GDM1 (cell line): ENCODE measurements around the gene TNFSF13.
A peak's percentile ranks its signal among the peaks of the same experiment; 100 is the strongest.

ENCODE experiments used
- DNase-seq: peaks from one replicate; lab custom pipeline; 2025; lab: John Stamatoyannopoulos, UW

TNFSF13 gene

DNA sequence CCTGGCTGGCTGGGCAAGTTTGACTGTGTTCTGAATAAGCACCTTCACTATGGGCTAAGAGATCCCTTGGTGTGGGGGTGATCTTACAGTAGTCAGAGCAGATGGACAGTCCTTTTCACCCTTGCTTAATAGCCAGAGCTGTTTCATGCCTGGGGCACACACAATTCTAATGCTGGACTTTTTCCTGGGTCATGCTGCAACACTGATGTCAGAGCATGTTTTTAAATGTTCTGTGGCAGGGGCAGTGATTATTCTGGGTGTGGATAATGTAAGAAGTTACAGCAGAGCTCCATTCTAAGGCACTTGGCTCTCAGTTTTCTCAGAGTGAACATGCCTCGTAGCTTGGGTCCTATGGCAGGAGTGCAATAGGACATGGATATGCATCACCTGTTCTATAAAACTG is 16.9 kb downstream of the TNFSF13 start:
- no peak for DNase-seq

DNA sequence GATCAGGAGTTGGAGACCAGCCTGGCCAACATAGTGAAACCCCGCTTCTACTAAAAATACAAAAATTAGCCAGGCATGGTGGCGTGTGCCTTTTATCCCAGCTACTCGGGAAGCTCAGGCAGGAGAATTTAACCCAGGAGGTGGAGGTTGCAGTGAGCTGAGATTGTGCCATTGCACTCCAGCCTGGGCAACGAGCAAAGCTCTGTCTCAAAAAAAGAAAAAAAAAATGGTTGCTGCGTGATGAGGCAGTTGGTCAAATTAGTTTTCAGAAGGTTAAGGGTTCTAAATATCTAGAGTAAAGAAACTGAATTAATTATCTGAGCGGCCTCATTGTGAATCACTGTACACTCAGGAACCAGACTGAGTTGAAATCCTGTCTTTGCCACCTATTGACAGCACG is 17.4 kb downstream of the TNFSF13 start:
- DNase-seq: no peak

DNA sequence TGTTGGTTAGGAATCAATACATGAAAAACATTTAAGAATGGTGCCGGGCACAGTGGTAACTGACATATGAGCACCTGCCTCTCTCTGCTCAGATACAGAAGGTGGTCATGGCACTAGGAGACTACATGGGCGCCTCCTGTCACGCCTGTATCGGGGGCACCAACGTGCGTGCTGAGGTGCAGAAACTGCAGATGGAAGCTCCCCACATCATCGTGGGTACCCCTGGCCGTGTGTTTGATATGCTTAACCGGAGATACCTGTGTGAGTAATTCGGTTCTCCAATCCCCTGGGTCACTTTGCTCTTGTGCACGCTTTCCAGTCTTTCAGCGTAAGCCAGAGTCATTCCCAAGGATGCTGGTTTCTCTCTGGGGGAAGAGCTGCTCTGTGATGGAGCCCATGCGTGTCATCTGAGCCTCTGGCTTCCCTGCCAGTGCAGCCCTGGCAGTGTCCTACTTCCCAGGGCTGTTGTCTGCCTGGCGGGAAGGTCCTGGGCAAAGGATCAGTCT is 17.9 kb downstream of the TNFSF13 start:
- DNase-seq: no peak

DNA sequence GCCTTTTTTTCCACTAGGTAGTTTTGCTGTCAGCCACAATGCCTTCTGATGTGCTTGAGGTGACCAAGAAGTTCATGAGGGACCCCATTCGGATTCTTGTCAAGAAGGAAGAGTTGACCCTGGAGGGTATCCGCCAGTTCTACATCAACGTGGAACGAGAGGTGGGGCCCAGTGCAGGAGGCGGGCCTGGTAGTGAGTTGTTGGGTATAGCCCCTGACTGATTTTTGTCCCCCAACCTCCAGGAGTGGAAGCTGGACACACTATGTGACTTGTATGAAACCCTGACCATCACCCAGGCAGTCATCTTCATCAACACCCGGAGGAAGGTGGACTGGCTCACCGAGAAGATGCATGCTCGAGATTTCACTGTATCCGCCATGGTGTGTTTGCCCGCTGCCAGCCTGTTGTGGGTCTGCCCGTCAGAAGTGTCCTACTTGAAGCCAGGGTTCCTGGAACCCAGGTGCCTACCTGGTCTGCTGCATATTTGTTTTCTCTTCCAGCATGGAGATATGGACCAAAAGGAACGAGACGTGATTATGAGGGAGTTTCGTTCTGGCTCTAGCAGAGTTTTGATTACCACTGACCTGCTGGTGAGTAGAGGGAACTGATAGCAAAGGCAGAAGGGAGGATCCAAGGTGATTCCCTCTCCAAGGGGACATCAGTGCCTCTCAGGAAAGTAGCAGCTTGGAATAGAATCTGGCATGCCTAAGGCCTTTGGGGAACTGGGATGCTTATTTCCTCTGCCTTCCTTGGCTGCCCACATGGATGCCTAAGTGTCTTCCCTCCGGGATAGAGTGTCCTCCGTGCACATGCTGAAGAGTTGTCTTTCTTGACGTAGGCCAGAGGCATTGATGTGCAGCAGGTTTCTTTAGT is 19.0 kb downstream of the TNFSF13 start:
- DNase-seq: no peak

DNA sequence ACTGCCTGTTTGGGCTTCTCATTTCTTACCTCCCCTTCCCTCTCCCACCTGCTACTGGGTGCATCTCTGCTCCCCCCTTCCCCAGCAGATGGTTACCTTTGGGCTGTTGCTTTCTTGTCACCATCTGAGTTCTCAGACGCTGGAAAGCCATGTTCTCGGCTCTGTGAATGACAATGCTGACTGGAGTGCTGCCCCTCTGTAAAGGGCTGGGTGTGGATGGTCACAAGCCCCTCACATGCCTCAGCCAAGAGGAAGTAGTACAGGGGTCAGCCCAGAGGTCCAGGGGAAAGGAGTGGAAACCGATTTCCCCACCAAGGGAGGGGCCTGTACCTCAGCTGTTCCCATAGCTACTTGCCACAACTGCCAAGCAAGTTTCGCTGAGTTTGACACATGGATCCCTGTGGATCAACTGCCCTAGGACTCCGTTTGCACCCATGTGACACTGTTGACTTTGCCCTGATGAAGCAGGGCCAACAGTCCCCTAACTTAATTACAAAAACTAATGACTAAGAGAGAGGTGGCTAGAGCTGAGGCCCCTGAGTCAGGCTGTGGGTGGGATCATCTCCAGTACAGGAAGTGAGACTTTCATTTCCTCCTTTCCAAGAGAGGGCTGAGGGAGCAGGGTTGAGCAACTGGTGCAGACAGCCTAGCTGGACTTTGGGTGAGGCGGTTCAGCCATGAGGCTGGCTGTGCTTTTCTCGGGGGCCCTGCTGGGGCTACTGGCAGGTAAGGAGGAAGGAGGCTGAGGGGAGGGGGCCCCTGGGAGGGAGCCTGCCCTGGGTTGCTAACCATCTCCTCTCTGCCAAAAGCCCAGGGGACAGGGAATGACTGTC is 20.7 kb downstream of the TNFSF13 start, which contains the start of gene CD68:
TSS of gene CD68 (plus strand) at position 638 of the 833 bp plus-strand sequence. CDS start at position 678, 40 bp downstream.
- DNase-seq: peak; percentile 48

DNA sequence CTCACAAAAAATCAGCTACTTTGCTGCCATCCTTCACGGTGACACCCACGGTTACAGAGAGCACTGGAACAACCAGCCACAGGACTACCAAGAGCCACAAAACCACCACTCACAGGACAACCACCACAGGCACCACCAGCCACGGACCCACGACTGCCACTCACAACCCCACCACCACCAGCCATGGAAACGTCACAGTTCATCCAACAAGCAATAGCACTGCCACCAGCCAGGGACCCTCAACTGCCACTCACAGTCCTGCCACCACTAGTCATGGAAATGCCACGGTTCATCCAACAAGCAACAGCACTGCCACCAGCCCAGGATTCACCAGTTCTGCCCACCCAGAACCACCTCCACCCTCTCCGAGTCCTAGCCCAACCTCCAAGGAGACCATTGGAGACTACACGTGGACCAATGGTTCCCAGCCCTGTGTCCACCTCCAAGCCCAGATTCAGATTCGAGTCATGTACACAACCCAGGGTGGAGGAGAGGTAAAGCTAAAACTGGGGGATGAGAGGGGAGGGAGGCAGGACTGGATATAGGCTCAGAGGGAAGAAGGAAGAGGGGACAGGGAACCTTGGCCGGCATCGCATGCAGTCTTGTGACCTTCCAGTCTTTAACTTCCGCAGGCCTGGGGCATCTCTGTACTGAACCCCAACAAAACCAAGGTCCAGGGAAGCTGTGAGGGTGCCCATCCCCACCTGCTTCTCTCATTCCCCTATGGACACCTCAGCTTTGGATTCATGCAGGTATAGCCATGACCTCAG is 21.5 kb downstream of the TNFSF13 start:
- no peak for DNase-seq

DNA sequence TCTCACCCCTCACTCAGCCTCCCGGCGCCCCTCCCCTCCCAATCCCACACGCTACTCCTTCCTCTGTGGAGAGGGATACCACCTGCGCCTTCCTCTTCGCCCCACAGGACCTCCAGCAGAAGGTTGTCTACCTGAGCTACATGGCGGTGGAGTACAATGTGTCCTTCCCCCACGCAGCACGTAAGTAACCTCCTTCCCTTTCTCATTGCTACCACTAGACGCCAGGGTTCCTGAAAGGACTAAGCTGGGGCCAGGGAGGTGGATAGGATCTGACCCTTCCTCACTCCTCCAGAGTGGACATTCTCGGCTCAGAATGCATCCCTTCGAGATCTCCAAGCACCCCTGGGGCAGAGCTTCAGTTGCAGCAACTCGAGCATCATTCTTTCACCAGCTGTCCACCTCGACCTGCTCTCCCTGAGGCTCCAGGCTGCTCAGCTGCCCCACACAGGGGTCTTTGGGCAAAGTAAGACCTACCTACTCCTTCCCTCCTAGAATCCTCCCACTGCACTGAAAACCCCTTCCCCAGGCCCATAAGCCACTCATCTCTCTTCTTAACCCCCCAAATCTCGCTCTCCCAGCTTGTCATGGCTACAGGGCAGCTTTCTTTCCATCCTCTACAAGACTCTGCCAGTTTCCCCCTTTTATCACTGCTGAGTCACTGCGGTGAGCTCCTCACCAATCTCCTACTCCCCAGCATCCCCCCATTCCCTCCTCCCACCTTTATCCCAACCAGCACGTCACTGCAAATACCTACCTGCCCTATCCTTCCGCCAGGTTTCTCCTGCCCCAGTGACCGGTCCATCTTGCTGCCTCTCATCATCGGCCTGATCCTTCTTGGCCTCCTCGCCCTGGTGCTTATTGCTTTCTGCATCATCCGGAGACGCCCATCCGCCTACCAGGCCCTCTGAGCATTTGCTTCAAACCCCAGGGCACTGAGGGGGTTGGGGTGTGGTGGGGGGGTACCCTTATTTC is 22.3 kb downstream of the TNFSF13 start:
- DNase-seq: no peak

DNA sequence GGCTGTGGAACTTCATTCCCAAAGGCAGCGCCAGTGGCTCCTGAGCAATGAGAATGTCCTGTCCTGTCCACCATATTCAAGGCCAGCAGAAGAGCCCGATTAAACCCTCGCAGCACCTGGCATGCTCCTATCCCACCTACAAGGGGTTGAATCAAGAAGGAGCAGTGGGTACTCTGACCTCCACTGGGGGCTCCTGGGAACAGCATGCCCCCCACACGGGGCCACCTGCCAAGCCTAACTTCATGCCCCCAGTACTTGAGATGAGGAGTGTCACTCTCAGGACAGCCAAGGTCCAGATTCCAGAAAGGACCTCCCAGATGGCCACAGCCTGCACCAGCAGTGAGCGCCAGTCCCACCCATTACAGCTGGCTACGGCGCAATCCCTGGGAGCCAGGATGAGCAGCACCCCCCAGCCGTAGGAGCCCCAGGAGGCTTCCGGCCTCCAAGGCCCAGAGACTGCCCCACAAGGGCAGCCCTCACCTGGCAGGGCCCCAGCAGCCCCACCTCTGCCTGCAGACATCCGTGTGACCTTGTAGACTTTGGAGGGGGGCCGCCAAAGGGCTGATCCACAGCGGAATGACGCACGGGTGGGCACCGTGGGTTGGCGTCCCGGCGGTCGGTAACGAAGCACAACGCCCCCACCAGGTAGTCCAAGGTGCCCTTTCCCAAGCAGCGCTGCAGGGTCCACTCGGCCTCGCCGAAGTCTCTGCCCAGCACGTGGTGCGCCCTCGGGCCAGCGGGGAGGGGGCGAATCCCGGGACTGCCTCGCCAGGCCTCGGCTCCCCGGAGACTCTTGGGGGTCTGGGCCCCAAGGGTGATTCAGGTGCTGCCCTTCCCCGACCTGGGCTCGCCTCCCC is 24.1 kb downstream of the TNFSF13 start:
- DNase-seq: no peak

DNA sequence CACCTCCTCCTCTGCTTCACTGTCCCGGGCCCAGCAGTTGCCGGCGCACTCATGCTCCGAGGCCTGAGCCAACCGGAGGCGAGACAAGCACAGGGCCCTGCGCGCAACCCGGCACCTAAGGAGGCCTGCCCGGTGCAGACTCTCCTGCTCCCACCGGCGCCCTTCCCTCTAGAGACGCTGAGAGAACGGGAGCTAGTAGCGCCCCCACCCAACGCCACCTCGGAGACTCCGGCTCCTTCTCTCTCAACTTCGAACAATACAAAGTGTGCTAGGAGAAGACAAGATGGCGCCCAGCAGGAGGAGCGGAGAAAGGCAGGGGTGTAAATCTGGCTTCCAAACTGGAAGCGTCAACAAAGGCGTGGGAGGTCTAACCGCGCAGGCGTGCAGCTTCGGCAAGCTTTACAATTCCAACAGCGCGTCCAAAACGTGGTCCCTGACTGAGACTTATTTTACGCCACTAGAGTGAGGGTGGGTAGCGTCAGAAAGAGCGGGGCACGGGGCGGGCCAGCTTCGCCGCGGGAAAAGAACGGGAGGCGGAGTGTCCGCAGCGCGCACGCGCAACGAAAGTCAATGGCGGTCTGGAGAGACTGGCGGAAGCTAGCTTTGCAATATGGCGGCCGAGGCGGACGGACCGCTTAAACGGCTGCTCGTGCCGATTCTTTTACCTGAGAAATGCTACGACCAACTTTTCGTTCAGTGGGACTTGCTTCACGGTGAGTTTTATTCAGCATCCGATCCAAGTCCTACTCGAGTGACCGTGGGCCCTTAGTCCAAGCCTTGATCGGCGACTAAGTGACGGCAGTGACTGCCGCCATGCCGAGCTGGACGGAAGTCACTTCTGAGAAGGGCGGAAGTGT is 24.9 kb downstream of the TNFSF13 start, which contains the start of gene MPDU1:
TSS of gene MPDU1 (plus strand) at position 600 of the 857 bp plus-strand sequence. CDS start at position 611, 11 bp downstream.
- peak; percentile 92 for DNase-seq

DNA sequence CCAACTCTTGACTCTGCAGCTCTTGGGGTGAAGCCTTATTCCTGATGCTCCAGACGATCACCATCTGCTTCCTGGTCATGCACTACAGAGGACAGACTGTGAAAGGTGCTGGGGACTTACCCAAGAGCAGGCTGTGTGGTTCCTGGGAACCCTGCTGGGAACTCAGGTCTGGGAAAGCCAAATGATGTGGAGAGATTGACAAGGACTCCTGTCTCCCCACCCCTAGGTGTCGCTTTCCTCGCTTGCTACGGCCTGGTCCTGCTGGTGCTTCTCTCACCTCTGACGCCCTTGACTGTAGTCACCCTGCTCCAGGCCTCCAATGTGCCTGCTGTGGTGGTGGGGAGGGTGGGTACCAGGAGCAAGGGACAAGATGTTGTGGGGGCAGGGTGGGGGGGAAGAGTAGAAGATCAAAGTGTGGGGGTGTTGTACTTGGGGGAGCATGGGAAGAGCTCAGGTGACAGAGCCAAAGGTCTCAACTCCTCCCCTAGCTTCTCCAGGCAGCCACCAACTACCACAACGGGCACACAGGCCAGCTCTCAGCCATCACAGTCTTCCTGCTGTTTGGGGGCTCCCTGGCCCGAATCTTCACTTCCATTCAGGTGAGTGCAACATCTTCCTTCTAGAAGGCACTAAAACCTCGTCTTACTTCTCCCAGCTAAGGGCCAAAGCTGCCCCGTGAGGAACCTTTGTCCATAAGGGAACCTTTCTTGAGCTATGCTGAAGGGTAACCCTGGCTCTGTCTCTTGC is 28.3 kb downstream of the TNFSF13 start:
- DNase-seq: no peak

DNA sequence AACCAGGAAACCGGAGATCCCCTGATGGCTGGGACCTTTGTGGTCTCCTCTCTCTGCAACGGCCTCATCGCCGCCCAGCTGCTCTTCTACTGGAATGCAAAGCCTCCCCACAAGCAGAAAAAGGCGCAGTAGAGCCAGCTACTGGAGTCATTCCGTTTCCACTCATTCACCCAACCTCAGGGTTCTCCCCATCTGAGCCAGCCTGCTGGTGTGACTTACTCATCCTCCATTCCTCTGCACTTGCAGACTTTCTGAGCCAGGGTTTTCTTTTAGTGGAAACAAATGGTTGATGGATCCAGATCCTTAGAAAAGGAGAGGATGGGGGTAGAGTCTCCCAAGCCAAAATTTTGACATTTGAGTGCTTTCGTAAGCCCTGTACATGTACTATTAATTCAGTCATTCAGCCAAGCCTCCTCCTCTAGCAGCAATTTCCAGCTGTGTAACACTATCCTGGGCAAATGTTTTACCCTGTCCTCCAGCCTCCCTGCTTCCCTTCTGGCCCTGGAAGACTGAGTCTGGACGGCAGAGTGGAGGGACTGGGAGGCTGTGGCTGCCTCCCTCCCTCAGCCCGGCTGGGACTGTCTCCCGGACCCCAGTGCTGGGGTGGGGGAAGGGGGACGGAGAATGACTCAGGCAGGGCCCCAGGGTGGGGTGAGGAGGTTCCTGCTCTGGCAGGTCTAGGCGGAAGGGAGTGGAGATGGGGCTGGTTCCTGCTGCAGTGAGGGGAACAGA is 29.0 kb downstream of the TNFSF13 start:
- DNase-seq: no peak

DNA sequence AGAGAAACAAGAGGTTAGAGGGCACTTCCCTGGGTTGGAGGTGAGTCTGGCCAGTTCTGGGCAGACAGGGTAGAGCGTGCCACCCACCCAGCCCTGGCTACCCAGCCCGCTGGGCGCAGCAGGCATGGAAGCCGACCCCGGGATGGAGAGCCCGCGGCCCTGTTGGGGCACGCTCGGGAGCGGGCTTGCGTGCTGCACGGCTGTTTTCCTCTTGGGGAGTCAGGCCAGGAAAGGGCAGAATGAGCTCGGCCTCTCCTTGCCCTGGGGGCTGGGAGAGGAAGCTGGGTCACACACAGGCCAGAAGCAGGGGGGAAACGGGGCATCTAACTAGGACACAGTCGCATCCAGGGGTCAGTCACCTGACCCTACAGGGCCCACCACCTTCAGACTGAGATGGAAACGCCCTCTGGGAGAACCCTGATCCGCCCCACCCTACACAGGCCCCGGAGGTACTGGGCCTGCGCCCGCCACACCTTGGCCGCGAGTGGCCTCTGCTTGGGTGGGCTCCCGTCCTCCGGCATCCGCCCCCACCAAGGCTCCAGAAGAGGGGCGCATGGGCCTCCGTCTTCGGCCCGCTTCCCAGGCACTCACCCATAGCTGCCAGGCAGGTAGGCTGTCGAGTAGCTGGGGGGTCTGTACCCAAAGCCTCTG is 30.1 kb downstream of the TNFSF13 start:
- DNase-seq: no peak

DNA sequence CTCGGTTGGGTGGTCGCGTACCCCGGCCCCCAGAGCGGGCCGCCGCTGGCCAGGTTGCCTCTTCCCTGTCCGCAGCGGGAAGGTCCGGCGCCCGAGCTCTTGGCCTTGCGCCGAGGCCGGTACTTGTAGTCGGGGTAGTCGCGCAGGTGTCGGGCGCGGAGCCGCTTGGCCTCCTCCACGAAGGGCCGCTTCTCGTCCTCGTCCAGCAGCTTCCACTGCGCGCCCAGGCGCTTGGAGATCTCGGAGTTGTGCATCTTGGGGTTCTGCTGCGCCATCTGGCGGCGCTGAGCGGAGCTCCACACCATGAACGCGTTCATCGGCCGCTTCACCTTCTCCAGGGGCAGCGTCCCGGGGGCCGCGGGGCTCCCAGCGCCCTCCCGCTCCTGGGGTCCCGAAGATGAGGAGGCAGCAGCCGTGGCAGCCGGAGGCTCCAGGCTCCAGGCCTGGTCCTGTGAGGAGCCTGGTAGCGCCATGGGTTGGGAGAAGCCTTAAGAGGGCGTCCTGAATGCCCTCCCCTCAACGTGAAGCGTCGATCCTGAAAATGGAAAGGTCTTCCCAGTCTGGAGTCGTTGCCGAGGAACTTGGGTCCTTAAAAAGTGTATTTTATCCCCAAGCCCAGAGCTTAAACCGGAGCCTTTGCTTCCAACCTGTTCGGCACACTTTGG is 30.8 kb downstream of the TNFSF13 start:
- DNase-seq: no peak

DNA sequence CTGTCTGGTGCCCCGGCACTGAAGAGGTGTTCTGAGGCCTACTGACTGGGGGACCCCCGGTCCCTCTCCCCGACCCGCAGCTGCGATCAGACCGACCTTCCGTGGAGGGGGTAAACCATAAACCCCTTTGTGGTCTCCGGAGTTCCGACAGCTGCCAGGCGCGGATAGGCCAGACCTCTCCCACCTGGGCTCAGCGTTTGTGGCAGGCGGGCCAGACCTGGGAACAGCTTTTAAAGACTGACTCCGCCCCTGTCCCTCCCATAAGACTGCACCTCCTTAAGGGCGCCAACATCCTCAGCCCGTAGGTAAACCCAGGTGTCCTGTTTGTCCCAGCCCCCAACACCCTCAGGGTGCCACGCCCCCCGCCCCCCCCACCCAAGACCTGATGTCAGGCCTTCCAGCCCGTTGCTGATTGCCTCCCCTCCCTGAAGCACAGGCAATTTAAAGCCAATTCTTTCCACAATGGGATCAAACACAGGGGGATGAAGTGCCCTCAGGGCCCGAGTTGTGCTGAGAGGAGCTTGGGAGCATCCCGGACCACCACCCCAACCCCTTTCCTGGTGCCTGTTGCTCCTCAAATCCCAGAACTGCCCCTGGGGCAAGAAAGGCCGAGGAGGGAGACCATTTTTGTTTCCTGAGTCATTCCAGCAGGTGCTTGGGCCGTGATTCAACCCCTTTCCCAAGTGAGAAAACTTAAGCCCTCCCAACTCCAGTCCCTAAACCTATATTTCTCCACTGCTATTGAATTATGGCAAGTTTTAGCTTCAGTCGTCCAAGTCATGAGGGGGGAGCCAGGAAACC is 31.5 kb downstream of the TNFSF13 start, which contains the start of gene SOX15:
TSS of gene SOX15 (minus strand) at position 204 of the 801 bp plus-strand sequence. CDS start 418 bp downstream, outside the sequence.
- DNase-seq: no peak

DNA sequence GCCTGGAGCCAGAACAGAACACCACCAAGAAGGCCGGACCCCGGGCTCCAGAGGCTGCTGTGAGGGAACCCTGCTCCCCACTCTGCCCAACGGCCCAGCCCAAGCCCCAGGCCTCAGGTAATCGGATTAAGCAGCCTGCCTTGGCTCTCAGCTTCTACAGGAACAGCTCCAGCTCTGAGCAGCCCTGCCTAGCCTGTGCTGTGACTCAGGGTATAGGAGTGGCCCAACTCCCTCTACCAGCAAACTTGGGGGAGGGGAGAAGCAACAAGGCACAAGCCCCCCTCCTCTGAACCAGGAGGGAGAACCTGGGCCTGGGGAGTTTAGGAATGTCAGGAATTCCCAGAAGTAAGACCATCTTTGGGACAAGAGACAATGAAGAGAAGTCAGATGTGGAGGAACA is 32.2 kb downstream of the TNFSF13 start:
- DNase-seq: no peak
